Measurements from ENCODE around the gene PSMD9.

- TF ChIP-seq CTCF (IDR thresholded peaks at IDR 0.05) (no peak), POLR2A (IDR thresholded peaks at IDR 0.05) (no peak)
These were observed 30.3 kb upstream of the PSMD9 start for GRCh38 chr12:121858318-121858661.
